Amniotic epithelial cell (primary cell): ENCODE results near the gene STEAP3.

Experiments used
- DNase-seq: peaks from one replicate; pipeline ENCODE4 v3.0.0-alpha.2; 2010; ENCODE audit warnings: low read depth

The STEAP3 gene

DNA sequence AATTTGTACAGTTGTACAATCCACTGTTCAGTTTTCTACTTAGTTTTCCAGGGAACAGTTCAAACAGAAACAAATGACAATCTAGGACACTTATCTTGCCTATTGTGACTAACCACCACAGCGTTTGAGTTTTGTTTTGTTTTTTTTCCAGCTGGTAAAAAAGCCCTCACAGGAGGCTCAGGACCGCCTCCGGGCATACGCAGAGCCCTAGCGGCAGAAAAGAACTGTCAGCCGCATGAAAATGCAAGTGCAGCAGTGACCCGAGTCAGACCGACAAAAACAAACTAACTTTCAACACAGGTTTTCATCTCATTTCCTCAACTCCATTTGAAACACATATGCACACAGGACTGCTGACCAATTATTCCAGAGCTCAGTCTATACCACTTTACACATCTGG, 68.6 kb downstream of the STEAP3 start:
- DNase-seq, result peak; percentile 15

DNA sequence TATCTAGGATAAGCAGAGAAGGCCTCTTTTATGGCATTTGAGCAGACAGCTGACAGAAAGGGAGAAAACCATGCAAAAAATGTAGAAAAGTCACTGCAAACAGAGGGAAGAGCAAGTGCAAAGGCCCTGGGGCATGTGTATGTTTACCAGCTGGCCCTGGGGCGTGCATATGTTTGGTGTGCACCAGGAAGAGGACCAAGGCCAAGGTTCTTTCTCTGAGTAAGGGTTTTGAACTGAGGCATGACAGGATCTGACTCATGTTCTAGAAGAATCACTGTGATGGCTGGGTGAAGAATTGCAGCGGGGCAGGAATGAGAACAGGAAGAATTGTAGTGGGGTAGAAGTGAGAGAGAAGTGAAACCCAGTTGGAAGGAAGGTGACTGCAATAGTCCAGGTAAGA, 69.6 kb downstream of the STEAP3 start:
- peak; percentile 42 for DNase-seq

DNA sequence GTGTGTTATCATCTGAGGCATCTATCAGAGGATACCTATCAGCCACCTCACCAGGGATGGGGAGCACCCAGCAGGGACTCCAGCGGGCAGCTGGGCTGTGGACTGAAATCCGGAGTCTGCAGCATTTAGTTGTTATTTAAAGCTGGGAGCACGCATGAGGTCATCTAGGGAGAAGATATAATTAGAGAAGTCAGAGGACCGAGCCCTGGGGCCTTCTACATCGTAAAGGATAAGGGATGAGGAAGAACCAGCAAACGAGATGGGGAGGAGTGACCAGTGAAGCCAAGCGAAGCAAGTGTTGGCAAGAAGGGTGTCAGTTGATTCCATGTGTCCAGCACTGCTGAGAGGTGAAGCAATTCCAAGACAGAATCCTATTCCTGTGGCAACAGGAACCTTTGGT, 70.3 kb downstream of the STEAP3 start:
- DNase-seq, result no peak

DNA sequence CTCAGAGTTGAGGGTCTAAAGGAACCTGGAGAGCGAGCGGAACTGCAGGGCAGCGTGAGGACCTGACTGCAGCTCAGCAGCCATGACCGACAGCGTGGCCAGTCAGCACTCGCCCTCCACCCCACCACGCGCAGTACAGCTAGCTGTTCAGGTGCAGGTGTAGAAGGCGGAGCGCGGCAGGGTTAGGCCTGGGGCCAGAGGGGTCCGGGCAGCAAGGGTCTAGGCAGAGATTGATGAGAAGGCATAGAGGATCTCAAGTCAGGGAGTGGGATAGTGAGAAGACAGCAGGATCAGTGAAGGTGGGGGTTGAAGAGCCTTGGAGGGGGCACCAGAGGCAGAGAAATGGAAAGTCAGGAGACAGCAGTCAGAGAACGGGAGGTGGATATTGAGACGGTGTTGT, 71.0 kb downstream of the STEAP3 start:
- no peak for DNase-seq

DNA sequence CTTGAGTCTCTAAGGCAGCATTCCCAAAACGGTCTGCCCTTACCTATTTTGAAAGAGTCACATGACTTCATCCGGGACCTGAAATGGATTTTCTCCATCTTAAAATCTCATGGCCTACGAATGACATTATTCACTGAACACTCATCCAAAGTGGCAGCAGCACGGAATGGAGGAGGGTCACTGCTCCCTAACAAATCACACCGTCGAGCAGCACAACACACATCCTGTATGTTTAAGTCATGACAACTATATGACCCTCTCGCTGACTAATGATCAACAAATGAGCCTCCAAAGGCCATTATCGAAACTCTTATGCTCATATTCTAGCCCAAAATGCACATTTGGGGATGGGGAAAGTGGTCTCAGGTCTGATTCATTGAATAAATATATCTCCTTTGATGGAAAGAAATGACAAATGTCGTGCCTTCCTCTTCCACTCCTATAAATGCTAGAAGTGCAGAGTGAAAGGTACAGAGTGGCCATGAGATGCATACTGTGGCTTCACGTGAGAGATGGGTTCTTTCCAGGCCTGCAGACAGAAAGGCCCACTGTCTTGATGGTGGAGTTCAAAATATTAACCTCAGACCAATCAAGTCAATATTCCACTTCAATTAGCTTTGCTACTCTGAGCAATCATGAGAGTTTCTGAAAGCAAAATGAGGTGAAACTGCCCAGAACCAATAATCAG, 72.2 kb downstream of the STEAP3 start:
- DNase-seq, result no peak

DNA sequence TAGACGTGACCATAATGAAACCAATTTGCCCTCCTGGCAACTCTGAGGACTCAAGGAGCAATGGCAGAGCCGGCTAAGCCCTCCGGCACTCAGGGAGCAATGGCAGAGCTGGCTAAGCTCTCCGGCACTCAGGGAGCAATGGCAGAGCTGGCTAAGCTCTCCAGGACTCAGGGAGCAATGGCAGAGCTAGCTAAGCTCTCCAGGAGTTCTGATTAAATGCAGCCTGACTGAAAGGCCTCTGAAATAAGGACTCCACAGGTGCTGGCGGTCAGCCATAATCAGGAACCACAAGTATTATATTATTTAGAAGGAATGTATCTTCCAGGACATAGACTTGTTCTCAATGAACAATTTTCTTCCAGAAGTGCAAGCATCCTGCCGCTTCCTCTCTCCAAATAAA, 77.8 kb downstream of the STEAP3 start:
- peak; percentile 50 for DNase-seq

DNA sequence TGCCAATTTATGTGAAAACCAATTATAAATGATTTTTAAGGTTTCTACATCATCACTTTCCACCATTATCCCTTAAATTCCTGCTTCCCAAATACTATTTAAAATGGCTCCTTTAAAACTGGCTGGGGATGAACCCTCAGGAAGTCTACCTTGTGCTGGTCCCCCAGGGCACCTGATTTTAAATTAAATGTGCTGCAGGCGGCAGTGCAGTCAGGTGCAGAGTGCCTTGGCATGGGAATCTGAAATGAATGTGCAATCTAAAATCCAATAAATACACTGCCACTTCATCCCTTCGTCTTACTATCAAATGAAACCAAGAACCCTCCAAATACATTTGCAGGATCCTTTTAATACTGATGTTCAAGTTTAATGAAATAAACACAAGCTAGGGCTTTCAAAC, 81.2 kb downstream of the STEAP3 start:
- no peak for DNase-seq

DNA sequence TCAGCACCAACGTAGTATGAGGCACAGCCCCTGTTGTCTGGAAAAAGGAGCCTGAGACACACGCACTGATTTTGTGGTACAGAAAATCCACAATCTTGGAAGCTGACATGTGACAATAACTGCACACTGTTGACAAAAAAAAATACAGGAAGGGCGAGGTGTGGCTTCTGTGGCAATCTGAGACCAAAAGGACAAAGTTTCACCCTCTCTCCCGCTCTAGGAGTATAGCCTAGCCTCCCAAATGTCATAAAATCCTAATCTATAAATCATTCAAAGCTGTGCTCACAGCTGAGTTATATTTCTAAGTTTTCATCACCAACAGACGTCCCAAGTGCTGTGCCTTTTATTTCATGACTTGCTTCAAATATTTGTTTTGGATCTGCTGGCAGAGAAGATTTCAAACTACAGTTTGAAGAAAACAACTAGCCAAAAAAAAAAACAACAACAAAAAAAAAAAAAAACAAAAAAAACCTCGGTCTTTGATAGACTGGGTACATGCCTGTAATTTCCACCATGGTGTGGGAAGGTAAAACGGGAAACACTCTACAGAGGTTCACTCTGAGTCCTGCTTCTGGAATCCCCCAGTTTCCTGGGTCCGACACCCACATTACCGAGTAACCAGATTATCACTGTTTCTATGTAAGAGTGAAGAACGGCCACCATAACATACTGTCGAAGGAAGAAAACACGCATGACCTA, 82.0 kb downstream of the STEAP3 start:
- no peak for DNase-seq

DNA sequence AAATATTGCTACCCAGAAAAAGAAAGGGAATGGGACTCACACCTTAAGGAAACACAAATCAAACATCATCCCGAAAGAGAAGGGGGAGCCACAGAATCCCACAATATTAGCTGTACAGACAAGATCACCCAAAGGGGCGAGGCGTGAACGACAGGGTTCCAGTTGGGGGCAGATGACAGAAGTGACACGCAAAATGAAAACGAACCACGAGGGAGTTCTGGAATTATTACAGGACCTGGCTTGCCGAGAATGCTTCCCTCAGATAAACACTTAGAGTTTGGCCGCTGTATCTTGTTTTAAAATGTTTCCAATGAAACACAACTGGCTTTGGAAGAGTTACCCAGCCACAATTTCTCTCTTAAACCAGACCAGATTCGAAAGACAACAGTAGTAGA, 82.6 kb downstream of the STEAP3 start:
- no peak for DNase-seq

DNA sequence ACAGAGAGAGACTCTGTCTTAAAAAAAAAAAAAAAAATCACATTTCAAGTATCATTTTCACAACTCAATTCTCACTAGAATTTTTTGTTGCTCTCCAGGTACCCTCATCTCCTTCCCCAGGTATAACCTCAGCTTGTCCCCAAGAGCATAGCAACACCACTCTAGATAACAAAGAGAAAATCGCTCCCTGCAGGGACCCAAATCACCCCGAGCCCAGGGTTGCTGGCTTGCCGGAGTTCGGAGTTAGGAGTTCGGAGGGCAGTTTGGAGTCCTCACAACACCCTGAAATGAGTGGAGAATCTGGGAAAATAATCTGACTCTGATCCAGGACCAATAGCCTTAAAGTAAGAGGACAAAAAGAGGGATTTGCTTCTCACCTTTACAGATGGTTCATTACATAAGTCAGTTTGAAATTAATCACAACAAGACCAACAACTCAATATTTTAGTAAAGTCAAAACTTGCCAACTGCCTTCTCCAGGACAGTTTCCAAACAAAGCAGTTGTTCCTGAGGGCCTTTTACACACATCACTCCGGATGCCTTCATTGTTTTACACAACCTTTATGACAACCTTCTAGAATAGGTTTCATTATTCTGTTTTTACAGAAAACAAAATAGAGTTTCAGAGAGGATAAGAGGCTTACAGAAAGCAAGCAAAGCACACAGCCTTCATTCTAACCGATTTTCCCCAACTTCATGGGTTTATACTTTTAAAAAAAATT, 83.9 kb downstream of the STEAP3 start:
- no peak for DNase-seq

DNA sequence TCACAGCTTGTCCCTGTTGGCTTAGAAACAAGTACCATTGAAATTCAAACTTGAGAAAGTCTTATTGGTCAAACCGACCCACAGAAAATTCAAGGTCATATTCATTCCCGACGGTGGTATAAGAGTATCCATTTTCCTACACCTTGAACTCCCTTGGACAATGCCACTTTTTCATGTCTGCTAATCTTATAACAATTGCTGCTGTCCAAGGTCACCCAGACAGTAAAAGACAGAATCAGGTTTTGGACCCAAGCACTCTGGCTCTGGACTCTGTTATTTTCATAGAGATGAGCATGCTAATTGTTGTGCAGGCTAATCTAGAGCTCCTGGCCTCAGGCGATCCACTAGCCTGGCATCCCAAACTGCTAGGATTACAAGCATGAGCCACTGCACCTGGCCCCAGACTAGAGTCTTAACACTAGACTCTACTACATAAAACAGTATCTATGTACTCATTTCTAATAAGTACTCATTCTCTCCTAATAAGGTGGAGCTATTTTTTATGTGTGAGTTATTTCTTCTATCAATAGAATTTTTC, 85.2 kb downstream of the STEAP3 start:
- no peak for DNase-seq

DNA sequence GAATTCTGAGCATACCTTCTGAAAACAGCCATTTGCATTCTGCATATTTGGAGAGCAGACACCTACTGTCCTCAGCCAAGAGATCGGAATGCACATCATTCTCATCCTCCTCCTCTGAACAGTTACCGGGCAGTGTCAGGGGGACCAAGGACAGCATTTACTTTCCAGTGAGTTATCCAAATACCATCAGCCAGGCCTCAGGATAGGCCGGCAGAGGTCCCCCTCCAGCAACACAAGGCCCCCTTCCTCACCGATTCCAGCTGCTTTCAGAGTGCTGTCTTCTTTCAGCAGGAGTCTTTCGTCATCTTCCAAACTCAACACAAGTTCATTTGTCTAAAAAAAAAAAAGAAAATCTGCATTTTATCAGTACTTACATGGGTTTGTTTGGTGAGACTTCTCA, 87.7 kb downstream of the STEAP3 start:
- no peak for DNase-seq

DNA sequence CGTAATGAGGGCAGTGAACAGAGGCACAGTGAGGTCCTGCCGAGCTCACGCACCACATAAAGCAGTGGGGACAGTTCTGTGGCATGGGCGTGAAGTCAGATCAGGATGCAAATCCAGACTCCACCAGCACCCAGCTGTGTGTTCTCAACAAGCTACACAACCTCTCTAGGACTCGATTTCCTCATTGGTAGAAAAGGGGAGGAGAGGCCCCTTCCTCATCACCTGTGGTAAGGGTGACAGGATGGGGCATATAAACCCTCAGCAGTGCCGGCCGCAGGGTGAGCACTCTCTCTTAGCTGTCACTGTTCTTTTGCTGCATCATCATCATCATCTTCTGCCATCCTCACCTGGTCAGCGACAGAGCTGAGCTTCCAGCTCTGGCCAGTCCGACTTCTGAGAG, 88.2 kb downstream of the STEAP3 start:
- no peak for DNase-seq
